Transverse colon (tissue), 3 donors: Measurements from ENCODE around the gene LIPT1.

Experiments
- CTCF ChIP-seq, 5 experiments: fragments of 200-600 bp in 3 of 5; fragments of 450-650 bp in 2 of 5; sonication (generic) in 3 of 5; IDR thresholded peaks; 1 replicate in 2 of 5; 2 replicates in 3 of 5; pipeline ENCODE4 v1.5.1; 2016 to 2017; ENCODE audit warnings: antibody characterized with exemption in 5 of 5, inconsistent platforms in 3 of 5, mild to moderate bottlenecking in 2 of 5, moderate library complexity in 1 of 5
- POLR2A ChIP-seq: fragments of 450-650 bp; IDR thresholded peaks from one replicate; pipeline ENCODE4 v1.6.1; 2016; ENCODE audit warnings: antibody characterized with exemption, mild to moderate bottlenecking, moderate library complexity

- no peak for TF ChIP-seq CTCF (IDR thresholded peaks at IDR 0.05)
- TF ChIP-seq POLR2A, result no peak
Observed at GRCh38 chr2:99111945-99112344, 42.8 kb upstream of the LIPT1 start.
